IMR-90 (cell line): ENCODE data around the gene HOXA10. TPM values are rescaled to one million over a fixed set of nuclear protein-coding genes. Genes with fewer than 3 reads are reported as not detected.

Experiments used
- ATAC-seq: fragments of 200-7000 bp; cut with Tn5 transposase; 2 replicates; pipeline ENCODE4 v1.9.1; 2020; ENCODE audit warnings: low read depth, mild to moderate bottlenecking, moderate library complexity
- BruUV-seq: library from RNA; stranded (reverse); fragments of 400-500 nt; replicated peaks from 2 replicates; lab custom pipeline; 2021; lab: Mats Ljungman, UMichigan
- CTCF ChIA-PET: fragments of 300-600 bp; formaldehyde crosslinking; extraction: SDS; loops from one replicate; lab custom pipeline; 2021; ENCODE audit warnings: antibody characterized with exemption; lab: Yijun Ruan, JAX
- POLR2A ChIA-PET: fragments of 300-600 bp; sonication (Branson Sonifier 250); formaldehyde crosslinking; loops from one replicate; lab custom pipeline; 2022; ENCODE audit warnings: antibody characterized with exemption; ENCODE audit not compliant: unreplicated experiment; lab: Charles Lee
- DNase-seq: peaks from one replicate; pipeline ENCODE4 v3.0.0; 2013
- H2AFZ ChIP-seq: replicated peaks from 2 replicates; pipeline ENCODE3; 2013; ENCODE audit warnings: low read length, mild to moderate bottlenecking; ENCODE audit not compliant: poor library complexity
- H2AK5ac ChIP-seq: 2 replicates; pipeline ENCODE4 v1.6.1; 2013; ENCODE audit warnings: low read depth, low read length, inconsistent platforms
- H2AK9ac ChIP-seq: replicated peaks from 2 replicates; pipeline ENCODE3; 2013; ENCODE audit warnings: mild to moderate bottlenecking, low read depth, low read length, moderate library complexity; ENCODE audit not compliant: poor library complexity
- H2BK120ac ChIP-seq: 2 replicates; pipeline ENCODE4 v1.6.1; 2013; ENCODE audit warnings: low read depth, low read length, inconsistent platforms
- H2BK15ac ChIP-seq: 3 replicates; pipeline ENCODE4 v1.6.1; 2013; ENCODE audit warnings: low read depth, low read length, inconsistent platforms
- H2BK20ac ChIP-seq: 2 replicates; pipeline ENCODE4 v1.6.1; 2013; ENCODE audit warnings: low read depth, mild to moderate bottlenecking, inconsistent platforms, low read length, moderate library complexity
- H2BK5ac ChIP-seq: 2 replicates; pipeline ENCODE4 v1.6.1; 2013; ENCODE audit warnings: mild to moderate bottlenecking, low read depth, low read length, inconsistent platforms; ENCODE audit not compliant: poor library complexity, severe bottlenecking
- H3K14ac ChIP-seq: replicated peaks from 2 replicates; pipeline ENCODE4 v1.6.1; 2013; ENCODE audit warnings: low read depth, low read length, inconsistent platforms
- H3K18ac ChIP-seq: 2 replicates; pipeline ENCODE4 v1.6.1; 2013; ENCODE audit warnings: low read depth, low read length, control low read depth
- H3K23ac ChIP-seq: 2 replicates; pipeline ENCODE4 v1.6.1; 2013; ENCODE audit warnings: low read depth, low read length, inconsistent platforms
- H3K27ac ChIP-seq: 2 replicates; pipeline ENCODE4 v1.5.1; 2013; ENCODE audit warnings: mild to moderate bottlenecking, control low read depth, low read length; ENCODE audit not compliant: insufficient read depth
- H3K27me3 ChIP-seq: 2 replicates; pipeline ENCODE4 v1.6.1; 2013; ENCODE audit warnings: low read length; ENCODE audit not compliant: control insufficient read depth, insufficient read depth
- H3K36me3 ChIP-seq: 2 replicates; pipeline ENCODE4 v1.6.1; 2013; ENCODE audit warnings: low read length, mixed read lengths; ENCODE audit not compliant: control insufficient read depth, insufficient read depth
- H3K4ac ChIP-seq: 2 replicates; pipeline ENCODE4 v1.6.1; 2013; ENCODE audit warnings: low read depth, low read length, inconsistent platforms
- H3K4me1 ChIP-seq: 2 replicates; pipeline ENCODE4 v1.6.1; 2013; ENCODE audit warnings: low read length, mixed read lengths; ENCODE audit not compliant: control insufficient read depth, insufficient read depth
- H3K4me2 ChIP-seq: 2 replicates; pipeline ENCODE4 v1.6.1; 2013; ENCODE audit warnings: low read depth, mild to moderate bottlenecking, control low read depth, low read length, moderate library complexity
- H3K4me3 ChIP-seq: 2 replicates; pipeline ENCODE4 v1.5.1; 2013; ENCODE audit warnings: low read depth, mild to moderate bottlenecking, control low read depth, low read length, moderate library complexity; ENCODE audit not compliant: insufficient read depth
- H3K56ac ChIP-seq: 2 replicates; pipeline ENCODE4 v1.6.1; 2013; ENCODE audit warnings: low read length, inconsistent platforms; ENCODE audit not compliant: insufficient read depth; ENCODE audit errors: extremely low read depth
- H3K79me1 ChIP-seq, 2 experiments: 2 replicates each; pipeline ENCODE4 v1.6.1; 2013; ENCODE audit warnings: low read length in 2 of 2, inconsistent platforms in 1 of 2, low read depth in 1 of 2
- H3K9ac ChIP-seq: 2 replicates; pipeline ENCODE4 v1.6.1; 2013; ENCODE audit warnings: low read depth, low read length, control low read depth
- H3K9me1 ChIP-seq: 2 replicates; pipeline ENCODE4 v1.6.1; 2013; ENCODE audit warnings: low read length, inconsistent platforms; ENCODE audit not compliant: insufficient read depth
- H3K9me3 ChIP-seq: 2 replicates; pipeline ENCODE4 v1.6.1; 2013; ENCODE audit warnings: low read length; ENCODE audit not compliant: control insufficient read depth, insufficient read depth
- H4K20me1 ChIP-seq: 2 replicates; pipeline ENCODE4 v1.6.1; 2013; ENCODE audit warnings: low read length, inconsistent platforms; ENCODE audit not compliant: insufficient read depth
- H4K5ac ChIP-seq: 2 replicates; pipeline ENCODE4 v1.6.1; 2013; ENCODE audit warnings: mild to moderate bottlenecking, low read depth, low read length, control low read depth
- H4K8ac ChIP-seq, 2 experiments: 2 replicates each; pipeline ENCODE4 v1.6.1; 2013; ENCODE audit warnings: low read depth in 2 of 2, low read length in 2 of 2, control low read depth in 1 of 2, inconsistent platforms in 1 of 2
- H4K91ac ChIP-seq: 2 replicates; pipeline ENCODE4 v1.6.1; 2013; ENCODE audit warnings: low read depth, low read length, inconsistent platforms; ENCODE audit not compliant: insufficient read depth
- BHLHE40 ChIP-seq: fragments of 150-350 bp; IDR thresholded peaks from 2 replicates; pipeline ENCODE4 v1.6.1; 2016; ENCODE audit warnings: mild to moderate bottlenecking, low read depth, low read length
- CEBPB ChIP-seq: IDR thresholded peaks from 2 replicates; pipeline ENCODE4 v1.6.1; 2012; ENCODE audit warnings: low read depth, low read length, improper control_type of control experiment
- CHD1 ChIP-seq: IDR thresholded peaks from 2 replicates; pipeline ENCODE4 v1.6.1; 2012; ENCODE audit warnings: low read depth, low read length, improper control_type of control experiment
- FOS ChIP-seq: fragments of 150-350 bp; IDR thresholded peaks from 2 replicates; pipeline ENCODE4 v1.6.1; 2016; ENCODE audit warnings: low read depth, low read length
- MAFK ChIP-seq: IDR thresholded peaks from 2 replicates; pipeline ENCODE4 v1.6.1; 2012; ENCODE audit warnings: low read depth, low read length, improper control_type of control experiment
- MAZ ChIP-seq: IDR thresholded peaks from 2 replicates; pipeline ENCODE4 v1.6.1; 2012; ENCODE audit warnings: low read depth, mild to moderate bottlenecking, low read length, improper control_type of control experiment, moderate library complexity, borderline replicate concordance
- MXI1 ChIP-seq: IDR thresholded peaks from 2 replicates; pipeline ENCODE4 v1.6.1; 2012; ENCODE audit warnings: low read depth, mild to moderate bottlenecking, low read length, moderate library complexity, borderline replicate concordance
- NFE2L2 ChIP-seq: fragments of 150-350 bp; IDR thresholded peaks from 2 replicates; pipeline ENCODE4 v1.6.1; 2016; ENCODE audit warnings: low read depth, mild to moderate bottlenecking, low read length
- RAD21 ChIP-seq: IDR thresholded peaks from 2 replicates; pipeline ENCODE4 v1.6.1; 2012; ENCODE audit warnings: low read length, improper control_type of control experiment
- SMC3 ChIP-seq: fragments of 150-350 bp; IDR thresholded peaks from 2 replicates; pipeline ENCODE4 v1.6.1; 2016; ENCODE audit warnings: low read depth, mild to moderate bottlenecking, antibody characterized with exemption, low read length, moderate library complexity
- WGBS, 2 experiments: methylation state at CpG; one replicate each; pipeline versions ENCODE4 v1.1.5 to v1.1.7; 2013; ENCODE audit warnings: missing lambda C conversion rate in 2 of 2; ENCODE audit not compliant: insufficient read length in 1 of 2; ENCODE audit errors: extremely low coverage in 2 of 2; 5-methylcytosine and 5-hydroxymethylcytosine counted together
- dilution Hi-C: fragments of 300-500 bp; cut with HindIII; formaldehyde crosslinking; loops from one replicate; pipeline ENCODE4 v1.14.3; 2018; ENCODE audit warnings: low sequenced_read_pairs; ENCODE audit not compliant: unreplicated experiment
- in situ Hi-C: fragments of 300-500 bp; cut with MboI; formaldehyde crosslinking; loops from 3 replicates; pipeline ENCODE4 v1.14.3; 2019; ENCODE audit warnings: low sequenced_read_pairs, inconsistent platforms, mixed read lengths
- intact Hi-C: fragments of 100-400 bp; cut with micrococcal nuclease; formaldehyde crosslinking; loops from 2 replicates; pipeline ENCODE4 v1.10.0; 2022
- polyA plus RNA-seq, 3 experiments: library from polyadenylated mRNA; depleted of rRNA; stranded (reverse); fragments of >200 nt; gene quantifications; 2 replicates each; pipeline ENCODE4 v1.2.3, GENCODE V29; 2012; ENCODE audit warnings: low replicate concordance in 1 of 3
- total RNA-seq: library from RNA; depleted of rRNA; stranded (reverse); fragments of >200 nt; gene quantifications from 2 replicates; pipeline ENCODE4 v1.2.3, GENCODE V29; 2012

The HOXA10 gene
- total and polyA plus RNA-seq, 2 of the 4 experiments (the other 2 are of a cell fraction), result 0.10 to 0.18 TPM

GRCh38 chr7:27153526-27153925 is 20.6 kb downstream of the HOXA10 start:
- no peak overlapping the region for H3K14ac ChIP-seq
- no peak overlapping the region for H3K18ac ChIP-seq
- no peak overlapping the region for H3K4ac ChIP-seq
- WGBS, 2 experiments, result no CpG with 5 or more reads among the region's 3 CpGs
- peaks cover 3% of the 10 kb centered on the region; the same call in 1 of the 2 replicates for H3K9me1 ChIP-seq
- H3K79me1 ChIP-seq, result 0 out of 4 replicates have a peak, but pooled peaks cover 0 to 13% of the 10 kb centered on the region in 2 experiments
- no peak overlapping the region for H2AFZ ChIP-seq
- H3K36me3 ChIP-seq, result no peaks in the 10 kb centered on the region
- H2BK20ac ChIP-seq, result no peak overlapping the region
- no peak overlapping the region for H2BK5ac ChIP-seq
- no peak overlapping the region for H3K4me2 ChIP-seq
- CTCF ChIA-PET, result no interaction called here
- dilution Hi-C loops (no loop called here), in situ Hi-C loops (no loop called here), intact Hi-C loops (no loop called here)
- H3K9ac ChIP-seq, result no peak overlapping the region
- ATAC-seq (no peak), DNase-seq (no peak)
- peak overlapping the region; percentile 18 for H2AK9ac ChIP-seq
- POLR2A ChIA-PET, result no interaction called here
- TF ChIP-seq NFE2L2 (no peak), SMC3 (no peak), FOS (no peak), MAZ (no peak), MXI1 (no peak), CEBPB (no peak), CHD1 (no peak), MAFK (no peak), BHLHE40 (no peak), RAD21 (no peak)
- H3K4me3 ChIP-seq, result no peak overlapping the region
- no peaks in the 10 kb centered on the region for H3K9me3 ChIP-seq
- no peaks in the 10 kb centered on the region; the same call in 1 of the 2 replicates for H3K27me3 ChIP-seq
- no peak overlapping the region for H4K5ac ChIP-seq
- H3K56ac ChIP-seq, result no peak overlapping the region
- BruUV-seq, result no TSS peak
- H4K20me1 ChIP-seq, result no peaks in the 10 kb centered on the region
- H2BK120ac ChIP-seq, result no peak overlapping the region
- H3K23ac ChIP-seq, result no peak overlapping the region
- H2BK15ac ChIP-seq, result no peak overlapping the region
- H4K8ac ChIP-seq, result no peak overlapping the region; a peak in 1 of 4 replicates
- no peak overlapping the region for H3K27ac ChIP-seq
- peaks cover 6% of the 10 kb centered on the region; the same call in 1 of the 2 replicates for H3K4me1 ChIP-seq
- no peak overlapping the region for H2AK5ac ChIP-seq
- no peak overlapping the region for H4K91ac ChIP-seq
